A549 (cell line): ENCODE data around the gene NINL.

Experiments used
- HDAC2 ChIP-seq: fragments of 200-600 bp; sonication (generic); IDR thresholded peaks from 2 replicates; pipeline ENCODE4 v1.6.1; 2016
- RAD21 ChIP-seq, 2 experiments: fragments of >200 bp in 1 of 2; sonication (Bioruptor Twin) in 1 of 2; formaldehyde crosslinking in 1 of 2; IDR thresholded peaks in 1 of 2; conservative IDR thresholded peaks in 1 of 2; 2 replicates in 1 of 2; 3 replicates in 1 of 2; pipeline ENCODE4 v1.6.1; 2012 to 2018; ENCODE audit warnings: inconsistent platforms in 1 of 2

- TF ChIP-seq HDAC2 (no peak), RAD21 (conservative IDR thresholded peaks at IDR 0.05 in 1 of 2, IDR thresholded peaks at IDR 0.05 in 1 of 2) (no peak)
These were observed 86.3 kb downstream of the NINL start for GRCh38 chr20:25499031-25499430.
